Stomach (tissue), 9 donors: ENCODE results near the gene AFTPH. TPM values are rescaled to one million over a fixed set of nuclear protein-coding genes. Genes with fewer than 3 reads are reported as not detected.

Experiments
- DNase-seq, 2 donors: peaks; one replicate each; pipeline versions ENCODE4 v3.0.0 to v3.0.0-alpha.2; 2013 to 2019
- H3K27ac ChIP-seq, 5 donors: fragments of 200-600 bp in 4 of 5; sonication (generic) in 4 of 5; one replicate each; pipeline ENCODE4 v1.5.1; 2013 to 2019; ENCODE audit warnings: mild to moderate bottlenecking in 1 of 5, moderate library complexity in 1 of 5
- H3K27me3 ChIP-seq, 3 donors: fragments of 200-600 bp; sonication (generic); one replicate each; pipeline ENCODE4 v1.5.1; 2017 to 2019; ENCODE audit warnings: mixed run types in 1 of 3
- H3K36me3 ChIP-seq, 4 donors: fragments of 200-600 bp; sonication (generic); 1 replicate in 3 of 4; 2 replicates in 1 of 4; pipeline ENCODE4 v1.5.1; 2016 to 2019
- H3K4me1 ChIP-seq, 4 donors: fragments of 200-600 bp; sonication (generic); one replicate each; pipeline ENCODE4 v1.5.1; 2016 to 2019
- H3K4me3 ChIP-seq, 4 donors: fragments of 200-600 bp; sonication (generic) in 3 of 4; one replicate each; pipeline ENCODE4 v1.5.1; 2016 to 2019; ENCODE audit warnings: mild to moderate bottlenecking in 1 of 4
- H3K9me3 ChIP-seq, 4 donors: fragments of 200-600 bp; sonication (generic); one replicate each; pipeline ENCODE4 v1.5.1; 2016 to 2019
- CTCF ChIP-seq, 7 experiments: fragments of 450-650 bp in 4 of 7; fragments of 200-600 bp in 3 of 7; sonication (generic) in 3 of 7; IDR thresholded peaks; one replicate each; pipeline ENCODE4 v1.5.1; 2016 to 2019; ENCODE audit warnings: antibody characterized with exemption in 7 of 7, control low read depth in 2 of 7, mild to moderate bottlenecking in 1 of 7
- EP300 ChIP-seq: sonication (generic); formaldehyde crosslinking; IDR thresholded peaks from one replicate; pipeline ENCODE4 v1.6.1; 2017; ENCODE audit warnings: antibody characterized with exemption
- POLR2A ChIP-seq, 4 donors: fragments of 450-650 bp; IDR thresholded peaks; one replicate each; pipeline ENCODE4 v1.6.1; 2016; ENCODE audit warnings: antibody characterized with exemption in 4 of 4, control low read depth in 2 of 4, mild to moderate bottlenecking in 1 of 4, moderate library complexity in 1 of 4
- POLR2AphosphoS5 ChIP-seq, 3 donors: sonication (generic); formaldehyde crosslinking; IDR thresholded peaks; one replicate each; pipeline ENCODE4 v1.6.1; 2016; ENCODE audit warnings: antibody characterized with exemption in 3 of 3
- WGBS, 5 donors: extraction: QIAGEN DNeasy Blood & Tissue Kit in 3 of 5; methylation state at CpG; one replicate each; pipeline versions ENCODE4 v1.1.5 to v1.1.7; 2013 to 2018; 5-methylcytosine and 5-hydroxymethylcytosine counted together
- intact Hi-C: fragments of 100-400 bp; cut with DNase I; formaldehyde crosslinking; loops from one replicate; pipeline ENCODE4 v1.15.1; 2023; ENCODE audit warnings: low total_unique reads
- polyA plus RNA-seq, 3 donors: library from polyadenylated mRNA; stranded (reverse); fragments of 200-250 nt; gene quantifications; one replicate each; pipeline ENCODE4 v1.2.3, GENCODE V29; 2013
- total RNA-seq, 5 donors: library from RNA; depleted of rRNA; stranded (reverse); fragments of >200 nt; gene quantifications; one replicate each; pipeline versions ENCODE4 v1.1.0 to v1.2.3, GENCODE V29; 2014 to 2016
- donor health status: healthy with polysubstance abuse.
- donor health status: Bipolar disorder and iron deficiency.
- donor health status: healthy.

The AFTPH gene
- total and polyA plus RNA-seq, 8 donors, result 19.8 to 93.6 (median 38.9) TPM

- Histone ChIP-seq H3K4me3 (no peak overlapping the region), H3K4me1 (no peaks in the 10 kb centered on the region), H3K36me3 (no peaks in the 10 kb centered on the region), H3K27ac (no peak overlapping the region), H3K27me3 (no peaks in the 10 kb centered on the region), H3K9me3 (no peaks in the 10 kb centered on the region)
- WGBS, 5 donors, result 68 to 87% (median 78%) methylated on average over 4 of the region's 4 CpGs
- no peak for TF ChIP-seq CTCF (IDR thresholded peaks at IDR 0.05)
- no peak for DNase-seq
- intact Hi-C loops, result no loop called here
Observed at GRCh38 chr2:64477979-64478378, 46.1 kb upstream of the AFTPH start.

- TF ChIP-seq CTCF (IDR thresholded peaks at IDR 0.05), result no peak
- no peak for TF ChIP-seq POLR2A (IDR thresholded peaks at IDR 0.05)
- no peak for TF ChIP-seq POLR2AphosphoS5 (IDR thresholded peaks at IDR 0.05)
- TF ChIP-seq EP300, result no peak
- Histone ChIP-seq H3K27me3 (no peaks in the 10 kb centered on the region), H3K9me3 (no peaks in the 10 kb centered on the region), H3K27ac (no peak overlapping the region), H3K4me1 (no peaks in the 10 kb centered on the region), H3K4me3 (no peak overlapping the region), H3K36me3 (no peaks in the 10 kb centered on the region)
- intact Hi-C loops, result no loop called here
- DNase-seq, result no peak
- WGBS, 5 donors, result 88 to 93% (median 93%) methylated on average over 3 of the region's 3 CpGs
Observed at GRCh38 chr2:64478502-64479230, 45.5 kb upstream of the AFTPH start.

DNA sequence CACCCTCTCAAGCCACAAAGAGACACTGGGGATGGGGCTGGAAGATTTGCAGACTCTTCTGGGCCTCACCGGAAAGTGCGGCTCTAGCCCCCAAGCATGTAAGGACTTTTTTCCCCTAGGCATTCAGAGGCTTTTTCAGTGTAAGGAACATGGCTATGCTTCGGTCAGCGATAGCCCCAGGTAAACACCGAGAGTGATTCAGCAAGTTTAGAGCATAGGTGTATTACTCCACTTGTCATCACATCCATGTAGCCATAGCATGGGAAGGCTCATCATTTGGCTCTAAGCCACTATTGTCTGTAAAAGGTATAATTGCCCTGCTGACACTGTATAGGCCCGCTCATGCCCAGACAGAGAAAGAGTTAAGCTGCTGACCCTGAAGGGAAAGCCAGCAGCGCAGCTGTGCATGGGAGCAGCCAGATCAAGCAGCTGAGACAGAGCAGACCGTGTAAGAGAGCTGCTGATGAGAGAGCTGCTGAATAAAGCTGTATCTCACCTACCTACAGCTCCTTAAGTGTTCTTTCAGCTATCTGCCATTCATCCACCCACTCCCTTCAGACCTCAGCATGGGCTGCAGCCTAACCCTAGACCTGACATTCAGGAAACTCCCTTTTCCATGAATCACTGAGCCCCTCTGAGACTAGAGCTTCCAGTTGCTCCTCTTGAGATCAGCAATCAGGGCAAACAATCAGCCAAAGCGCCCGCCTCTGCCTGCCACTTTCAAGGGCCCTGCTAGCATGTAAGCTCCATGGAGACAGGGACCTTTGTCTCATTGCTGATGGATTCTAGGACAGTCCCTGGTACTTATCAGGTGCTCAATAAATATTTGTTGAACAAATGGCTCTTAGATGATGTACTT lies 44.6 kb upstream of the AFTPH start:
- intact Hi-C loops, result no loop called here
- no peaks in the 10 kb centered on the region for H3K9me3 ChIP-seq
- no peak for DNase-seq
- no peak overlapping the region for H3K27ac ChIP-seq
- no peaks in the 10 kb centered on the region for H3K36me3 ChIP-seq
- H3K4me1 ChIP-seq, result no peaks in the 10 kb centered on the region
- WGBS, 5 donors, result 90 to 93% (median 92%) methylated on average over 10 of the region's 10 CpGs
- TF ChIP-seq POLR2AphosphoS5 (IDR thresholded peaks at IDR 0.05) (no peak), EP300 (no peak), POLR2A (IDR thresholded peaks at IDR 0.05) (no peak), CTCF (IDR thresholded peaks at IDR 0.05) (no peak)
- H3K27me3 ChIP-seq, result no peaks in the 10 kb centered on the region
- no peak overlapping the region for H3K4me3 ChIP-seq

DNA sequence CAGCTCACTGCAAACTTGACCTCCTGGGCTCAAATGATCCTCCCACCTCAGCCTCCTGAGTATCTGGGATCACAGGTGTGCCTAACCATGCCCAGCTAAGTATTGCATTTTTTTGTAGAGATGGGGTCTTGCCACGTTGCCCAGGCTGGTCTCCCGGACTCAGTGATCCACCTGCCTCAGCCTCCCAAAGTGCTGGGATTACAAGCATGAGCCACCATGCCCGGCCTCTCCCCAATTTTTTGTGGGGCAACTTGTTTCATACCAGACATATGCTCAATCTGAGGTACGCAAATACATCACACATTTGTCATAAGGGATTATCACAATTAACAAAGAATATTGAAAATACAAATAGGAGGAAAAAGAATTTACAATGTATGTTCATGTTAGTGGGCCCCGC lies 42.5 kb upstream of the AFTPH start:
- H3K36me3 ChIP-seq, result no peaks in the 10 kb centered on the region
- H3K4me1 ChIP-seq, result no peaks in the 10 kb centered on the region
- TF ChIP-seq POLR2A (IDR thresholded peaks at IDR 0.05), result no peak
- no peak for TF ChIP-seq POLR2AphosphoS5 (IDR thresholded peaks at IDR 0.05)
- no peak for TF ChIP-seq EP300
- H3K27ac ChIP-seq, result no peak overlapping the region
- no peaks in the 10 kb centered on the region for H3K27me3 ChIP-seq
- H3K9me3 ChIP-seq, result no peaks in the 10 kb centered on the region
- 83 to 93% (median 92%) methylated on average over 5 of the region's 5 CpGs for WGBS, 5 donors
- H3K4me3 ChIP-seq, result no peak overlapping the region
- intact Hi-C loops, result no loop called here
- no peak for DNase-seq

DNA sequence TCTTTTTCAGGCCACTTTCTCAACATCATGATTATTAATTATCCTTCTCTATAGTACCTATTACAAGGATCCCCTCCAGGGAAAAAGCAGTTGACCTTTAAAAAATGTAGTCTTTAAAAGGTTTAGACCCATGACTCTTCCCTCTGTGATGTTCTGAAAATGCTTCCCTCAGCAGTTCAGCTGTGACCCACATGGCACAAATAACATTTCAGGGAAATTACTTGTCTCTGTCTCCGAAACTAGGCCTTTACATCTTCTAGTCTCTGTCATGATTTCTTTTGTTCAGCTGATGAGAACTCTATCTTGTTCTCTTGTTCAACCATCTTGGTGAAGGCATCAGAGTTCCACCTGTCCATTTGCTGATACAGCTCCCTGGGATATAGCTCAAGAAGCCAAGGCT lies 41.9 kb upstream of the AFTPH start:
- peaks cover 0 to under 1% (median 0%) of the 10 kb centered on the region in 3 donors for H3K27me3 ChIP-seq
- H3K27ac ChIP-seq, result no peak overlapping the region
- intact Hi-C loops, result no loop called here
- no peak for DNase-seq
- TF ChIP-seq EP300, result no peak
- no peak for TF ChIP-seq CTCF (IDR thresholded peaks at IDR 0.05)
- no peak for TF ChIP-seq POLR2A (IDR thresholded peaks at IDR 0.05)
- no peak for TF ChIP-seq POLR2AphosphoS5 (IDR thresholded peaks at IDR 0.05)
- H3K36me3 ChIP-seq, result no peaks in the 10 kb centered on the region
- H3K4me3 ChIP-seq, result no peak overlapping the region
- H3K4me1 ChIP-seq, result no peaks in the 10 kb centered on the region
- 91 to 100% (median 95%) methylated on average over 1 of the region's 1 CpG for WGBS, 5 donors
- no peaks in the 10 kb centered on the region for H3K9me3 ChIP-seq
